HG03575 (cell line): ENCODE data around the gene SEMA5A.

Experiments
- ATAC-seq: cut with Tn5 transposase; IDR thresholded peaks from one replicate; pipeline ENCODE4 v1.9.1; 2021; ENCODE audit not compliant: unreplicated experiment, insufficient number of reproducible peaks, low FRiP score; ENCODE audit errors: extremely low read depth

Gene SEMA5A

DNA sequence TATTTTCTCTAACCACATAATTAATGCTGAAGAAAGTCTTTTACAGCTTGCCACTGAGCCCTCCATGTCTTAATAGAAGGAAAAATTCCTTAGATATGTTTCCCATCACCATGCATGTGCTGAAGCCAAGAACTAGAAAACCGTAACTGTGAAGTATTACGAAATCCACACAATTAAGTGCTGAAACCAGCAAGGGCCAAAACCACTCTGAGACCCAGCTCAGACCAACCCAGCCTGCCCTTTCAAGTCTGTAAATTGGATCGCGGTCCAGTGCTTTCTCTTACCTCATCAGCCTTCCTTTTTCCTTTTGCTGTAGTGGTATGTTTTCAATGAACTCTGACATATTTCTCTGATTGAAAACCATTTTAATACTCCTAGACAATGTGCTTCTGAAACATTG is 26.3 kb downstream of the SEMA5A start:
- ATAC-seq = no peak

DNA sequence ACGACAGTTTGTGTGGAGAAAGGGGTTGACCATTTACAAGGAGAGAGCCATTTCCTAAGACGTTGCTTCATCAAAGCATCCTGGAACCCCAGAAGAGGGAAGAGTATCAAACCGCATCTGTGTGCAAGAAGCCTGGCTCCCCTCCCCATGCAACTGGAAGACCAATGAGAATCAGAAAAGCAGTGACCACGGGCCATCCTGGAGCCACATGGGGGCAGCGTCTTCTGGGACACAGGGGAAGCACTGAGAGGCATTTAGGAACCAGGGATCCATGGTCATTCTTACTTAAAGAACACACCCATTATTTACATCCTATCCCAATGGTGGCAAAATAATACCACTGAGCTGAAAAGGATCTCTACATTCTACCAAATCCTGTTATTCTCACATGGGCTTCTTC is 29.3 kb downstream of the SEMA5A start:
- ATAC-seq = no peak

DNA sequence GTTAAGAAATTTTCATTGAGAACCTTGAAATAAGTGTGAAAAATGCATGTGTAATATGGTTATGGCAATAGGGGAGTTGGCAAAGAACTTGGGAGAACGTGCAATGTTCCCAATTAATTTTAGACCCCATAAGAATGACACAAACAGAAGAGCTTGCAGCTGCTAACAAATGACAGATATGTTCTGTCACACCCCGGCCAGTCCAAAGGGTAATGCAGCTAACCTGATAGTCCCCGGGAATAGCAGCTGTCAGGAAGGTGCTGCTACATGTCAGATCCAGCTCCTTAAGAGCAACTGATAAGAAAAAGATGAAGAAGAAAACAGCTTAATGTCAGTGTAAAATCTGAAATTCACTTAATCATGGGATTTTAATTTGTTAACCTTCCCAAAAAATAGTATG is 30.4 kb downstream of the SEMA5A start:
- no peak for ATAC-seq

DNA sequence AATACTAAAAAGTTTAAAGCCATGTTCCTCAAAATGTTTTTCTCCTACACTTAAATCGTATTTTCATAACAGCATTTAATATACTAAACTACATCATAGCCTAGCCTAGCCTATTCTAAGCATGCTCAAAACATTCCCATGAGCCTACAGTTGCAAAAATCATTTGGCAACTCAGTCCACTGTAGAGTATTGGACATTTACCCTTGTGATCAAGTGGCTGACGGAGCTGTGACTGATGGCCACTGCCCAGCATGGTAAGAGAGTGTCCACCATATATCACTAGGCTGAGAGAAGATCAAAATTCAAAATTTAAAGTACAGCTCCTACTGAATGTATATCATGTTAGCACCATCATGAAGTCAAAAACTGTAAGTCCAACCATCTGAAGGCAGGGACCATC is 30.9 kb downstream of the SEMA5A start:
- no peak for ATAC-seq

DNA sequence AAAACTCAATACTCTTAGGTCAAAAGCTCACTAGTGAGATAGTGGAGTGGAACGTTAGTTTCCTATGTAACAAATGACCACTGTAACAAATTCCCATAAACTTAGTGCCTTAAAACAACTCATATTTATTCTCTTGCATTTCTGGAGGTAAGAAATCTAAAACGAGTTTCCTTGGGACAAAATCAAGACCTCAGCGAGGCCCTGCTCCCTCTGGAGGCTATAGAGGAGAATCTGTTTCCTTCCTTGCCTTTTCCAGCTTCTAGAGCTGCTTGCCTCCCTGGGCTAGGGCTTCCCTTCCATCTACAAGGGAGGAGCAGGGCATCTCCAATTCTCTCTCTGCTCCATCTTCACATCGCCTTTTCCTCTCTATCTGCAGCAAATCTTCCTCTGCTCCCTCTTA is 32.0 kb downstream of the SEMA5A start:
- ATAC-seq = no peak

DNA sequence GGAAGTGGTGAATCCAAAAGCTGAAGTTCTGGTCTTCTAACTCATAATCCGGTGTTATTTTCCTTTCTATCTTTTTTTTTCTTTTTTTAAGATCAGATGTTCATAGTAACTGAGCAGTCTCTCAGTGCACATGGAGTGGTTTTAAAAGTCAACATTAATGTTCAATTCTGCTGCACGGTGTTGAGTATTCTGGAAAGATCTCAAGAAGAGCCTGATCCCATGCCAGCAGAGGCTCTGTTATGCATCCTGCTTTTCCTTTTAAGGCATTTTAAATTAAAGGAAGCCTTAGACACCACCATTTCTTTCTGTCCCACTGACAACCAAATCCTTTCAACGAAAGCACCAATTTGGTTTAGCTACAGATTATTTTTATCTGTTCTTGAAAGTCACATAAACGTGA is 33.4 kb downstream of the SEMA5A start:
- no peak for ATAC-seq

DNA sequence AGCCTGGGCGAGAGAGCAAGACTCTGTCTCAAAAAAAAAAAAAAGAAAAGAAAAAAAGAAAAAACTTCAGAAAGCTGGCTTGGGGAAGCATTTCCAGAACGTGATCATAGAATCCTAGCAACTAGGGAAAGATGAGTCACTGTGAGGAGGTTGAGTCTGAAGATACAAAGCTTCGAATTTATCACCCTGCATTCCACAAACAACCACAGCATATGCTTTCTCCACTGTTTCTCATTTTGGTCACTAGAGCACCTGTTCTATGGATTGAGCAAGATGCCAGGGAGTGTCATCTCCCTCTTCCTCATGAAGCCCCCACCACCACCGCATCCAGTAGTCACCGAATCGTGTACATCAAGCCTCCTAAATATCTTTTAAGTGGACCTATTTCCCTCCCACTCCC is 37.9 kb downstream of the SEMA5A start:
- no peak for ATAC-seq

DNA sequence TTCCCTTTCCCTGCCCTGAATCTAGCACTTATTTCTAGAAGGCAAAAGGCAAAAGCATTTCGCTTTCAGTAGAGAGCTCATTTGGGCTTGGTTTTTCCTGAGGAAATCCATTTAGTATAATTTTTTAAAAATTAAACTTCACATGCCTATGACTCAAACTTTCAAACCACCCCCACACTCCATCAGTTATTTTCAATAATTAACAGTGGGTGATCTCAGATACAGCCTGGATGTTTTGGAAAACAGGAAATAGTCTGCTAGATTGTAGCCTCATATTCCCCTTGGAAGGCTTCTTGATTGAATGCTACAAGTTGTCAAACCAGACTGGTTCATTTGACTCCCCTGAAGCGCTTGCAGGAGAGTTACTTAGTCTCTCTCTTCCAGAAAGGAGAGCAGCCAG is 40.6 kb downstream of the SEMA5A start:
- no peak for ATAC-seq

DNA sequence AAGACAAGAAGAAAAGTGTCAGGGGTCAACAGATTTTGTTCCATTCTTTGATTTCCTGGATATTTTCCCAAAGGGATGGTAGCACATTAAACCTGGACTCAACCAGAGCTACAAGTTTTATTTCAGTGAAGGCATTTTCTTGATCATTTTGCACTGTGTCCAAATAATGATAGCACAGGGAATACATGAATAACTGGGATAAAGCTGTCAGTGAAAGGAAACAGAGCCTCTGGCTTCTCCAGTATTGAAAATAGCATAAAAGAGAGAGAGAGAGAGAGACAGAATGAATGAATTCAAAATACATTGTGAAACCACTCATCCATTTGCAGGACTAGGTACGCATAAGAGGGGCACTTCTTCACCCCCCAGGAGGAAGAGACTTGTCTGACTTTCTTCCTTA is 43.0 kb downstream of the SEMA5A start:
- ATAC-seq = no peak

DNA sequence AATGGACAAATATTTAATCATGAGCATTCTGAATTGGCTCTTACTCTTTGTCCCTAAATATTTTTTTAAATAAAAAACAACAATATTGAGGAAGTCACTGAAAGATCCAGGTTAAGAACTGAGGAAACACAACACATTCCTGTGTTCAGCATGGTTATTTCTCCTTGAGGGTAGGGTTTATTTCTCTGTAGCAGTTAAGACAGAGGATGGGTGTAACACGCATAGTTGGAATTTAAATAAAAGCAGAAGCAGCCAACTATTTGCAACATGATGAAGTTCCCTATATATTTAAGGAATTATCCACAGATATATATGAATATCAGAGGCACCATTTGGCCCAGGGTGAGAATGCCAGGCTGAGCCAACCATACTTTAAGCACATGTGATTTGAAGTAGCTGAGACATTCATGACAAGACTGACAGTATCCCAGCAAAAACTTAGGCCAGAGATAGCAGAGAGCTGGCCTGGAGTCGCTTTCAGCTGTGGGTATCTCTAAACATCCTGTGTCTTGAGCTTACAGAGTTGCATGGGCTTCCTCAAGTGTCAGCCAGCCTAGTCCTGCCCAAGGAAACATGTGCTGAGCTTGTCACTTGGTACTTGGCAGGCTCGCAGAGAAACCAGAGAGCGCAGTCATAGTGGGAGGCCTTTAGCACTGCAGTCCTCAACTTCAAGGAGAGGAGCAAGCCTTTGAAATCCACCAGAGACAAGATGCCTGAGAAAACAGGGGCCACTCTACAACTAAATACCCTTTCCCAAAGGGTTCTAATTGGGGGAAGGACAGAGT is 43.6 kb downstream of the SEMA5A start:
- no peak for ATAC-seq

DNA sequence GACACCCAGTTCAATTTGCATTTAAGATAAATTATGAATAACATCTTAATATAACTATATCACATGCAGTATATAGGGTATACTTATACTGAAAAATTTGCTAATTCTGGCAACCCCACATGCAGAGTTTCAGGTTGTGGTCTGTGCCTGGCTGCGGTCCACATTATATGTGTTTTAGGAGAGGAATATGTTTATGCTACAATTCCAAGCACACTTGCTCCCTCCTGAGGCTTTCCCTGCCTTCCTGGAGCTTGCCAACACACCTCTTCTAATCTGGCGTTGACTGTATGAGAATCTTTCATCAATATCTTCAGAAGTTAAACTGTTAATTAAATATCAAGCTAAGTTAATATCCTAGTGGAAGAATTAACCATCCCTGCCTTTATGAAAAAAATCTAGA is 45.2 kb downstream of the SEMA5A start:
- ATAC-seq = no peak

DNA sequence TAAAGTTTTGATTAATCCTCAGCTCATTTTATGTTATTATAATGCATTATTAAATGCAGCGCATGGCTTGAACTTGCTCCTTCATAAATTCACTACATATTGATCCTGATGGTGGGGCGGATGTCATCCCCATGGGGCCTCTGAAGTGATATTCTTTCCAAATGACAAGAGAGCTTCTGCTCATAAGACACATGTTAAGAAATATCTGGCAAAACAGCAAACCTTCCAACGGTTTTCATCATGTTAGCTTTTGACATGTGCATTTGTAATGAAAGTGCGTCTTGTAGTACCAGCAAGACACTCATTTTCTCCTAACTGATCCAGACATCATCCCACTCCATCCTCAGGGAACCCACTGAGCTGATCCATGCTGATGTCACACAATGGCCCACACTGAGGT is 45.7 kb downstream of the SEMA5A start:
- ATAC-seq = no peak

DNA sequence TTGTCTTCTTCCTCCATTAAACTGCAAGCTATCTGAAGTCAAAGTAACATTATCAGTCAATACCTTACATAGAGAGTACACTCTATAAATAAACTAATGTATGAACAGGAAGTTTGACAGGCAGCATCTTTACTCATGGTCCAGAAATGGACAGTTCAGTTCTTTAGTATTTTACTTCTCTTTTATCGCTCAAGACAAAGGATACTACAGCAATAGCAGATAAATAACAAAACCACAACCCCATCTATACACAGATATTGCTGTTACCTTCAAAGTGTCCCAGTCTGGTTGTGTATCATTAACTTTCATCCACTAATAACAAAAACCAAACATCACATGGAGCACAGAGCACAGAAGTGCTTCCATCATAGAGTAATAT is 46.4 kb downstream of the SEMA5A start:
- peak; percentile 54 for ATAC-seq

DNA sequence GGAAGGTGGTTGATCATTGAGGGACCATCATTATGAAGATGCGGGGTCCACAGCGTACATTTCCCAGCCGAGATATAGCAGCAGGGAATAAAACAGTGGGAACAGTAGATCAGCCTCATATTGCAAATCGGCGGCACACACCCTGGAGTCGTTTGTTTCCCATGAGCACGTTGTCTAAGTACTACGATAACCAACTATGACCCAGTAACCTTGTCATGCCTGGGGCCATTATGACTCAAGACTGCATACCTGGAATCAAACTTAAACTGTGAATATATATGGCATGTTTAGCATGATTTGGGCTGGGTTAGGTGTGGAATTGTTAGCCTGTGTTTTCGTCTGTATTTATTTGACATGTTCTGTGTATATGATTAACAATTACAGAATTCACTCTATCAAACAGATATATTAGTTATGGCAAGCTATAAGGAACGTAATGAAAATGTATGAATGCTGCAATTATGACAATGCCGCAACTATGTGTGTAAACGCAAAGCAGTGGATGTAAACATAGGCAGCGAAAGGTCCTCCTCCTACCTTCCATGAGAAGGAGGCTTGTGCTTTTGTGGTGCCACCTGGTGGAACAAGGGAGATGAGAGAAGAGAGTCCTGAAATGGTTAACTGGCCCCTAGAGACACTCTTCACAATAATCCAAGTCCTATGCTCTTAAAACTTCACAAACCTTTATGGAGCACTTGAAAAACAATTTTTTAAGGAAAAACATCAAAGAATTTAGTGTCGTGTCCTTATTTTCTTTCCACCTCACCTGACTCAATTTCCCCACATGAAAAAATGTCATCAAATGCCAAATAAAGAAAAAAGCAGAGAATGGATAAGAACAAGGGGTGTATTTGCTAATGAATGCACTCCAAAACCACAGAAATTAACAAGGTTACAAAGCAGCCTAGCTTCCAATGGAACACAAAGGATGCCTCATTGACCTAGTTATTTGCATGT is 47.1 kb downstream of the SEMA5A start:
- ATAC-seq = no peak

DNA sequence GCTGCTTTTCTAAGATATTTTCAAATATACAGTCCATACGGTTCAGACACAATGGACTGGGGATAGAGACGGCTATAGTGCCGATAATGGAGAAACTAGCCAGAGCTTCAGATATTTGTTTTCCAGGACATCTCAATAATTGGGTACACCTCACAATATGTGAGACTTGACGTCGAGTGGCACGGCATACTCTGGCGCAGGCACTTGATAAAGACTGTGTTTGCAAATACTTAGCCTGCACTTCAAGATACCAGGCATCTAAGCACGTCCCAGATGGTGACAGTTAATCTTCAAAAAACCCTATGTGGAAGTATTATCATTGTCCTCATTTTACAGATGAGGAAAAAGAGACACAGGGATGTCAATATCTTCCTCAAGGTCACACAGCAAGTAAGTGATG is 48.5 kb downstream of the SEMA5A start:
- no peak for ATAC-seq

DNA sequence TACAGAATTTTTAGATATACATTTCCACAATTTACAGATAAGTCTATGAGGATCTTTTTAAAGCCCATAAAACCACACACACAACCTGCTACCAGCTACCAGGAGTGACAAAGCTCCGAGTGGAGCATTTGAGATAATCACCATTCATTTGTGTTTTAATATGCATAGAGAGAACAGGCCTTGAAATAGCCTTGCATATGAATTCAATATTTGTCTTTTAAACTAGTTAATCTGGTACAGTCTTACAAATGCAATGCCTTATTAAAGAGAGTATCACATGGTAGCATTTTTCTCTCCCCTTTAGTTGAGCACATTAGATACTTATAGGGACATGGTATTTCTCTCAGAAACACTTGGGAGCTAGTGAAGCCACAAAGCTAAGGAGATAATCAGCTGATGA is 49.1 kb downstream of the SEMA5A start:
- no peak for ATAC-seq

DNA sequence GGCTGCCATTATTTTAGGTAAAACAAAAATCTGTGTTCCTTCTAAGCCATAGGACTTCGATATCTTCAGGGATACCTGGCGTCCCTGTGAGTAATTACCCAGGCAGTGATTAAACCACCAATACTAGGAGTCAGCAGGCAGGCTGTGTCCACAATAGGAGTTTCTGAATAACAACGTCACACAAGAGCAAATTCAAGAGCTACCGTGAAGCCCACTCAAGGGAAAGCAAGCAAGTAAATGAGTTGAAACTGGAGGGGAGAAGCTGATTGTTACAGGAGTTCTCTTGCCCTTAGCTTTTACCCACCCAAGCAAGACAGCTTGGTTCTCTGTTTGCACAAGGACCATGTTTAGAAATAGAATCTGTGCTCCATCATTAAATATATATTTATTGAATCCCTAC is 50.8 kb downstream of the SEMA5A start:
- no peak for ATAC-seq

DNA sequence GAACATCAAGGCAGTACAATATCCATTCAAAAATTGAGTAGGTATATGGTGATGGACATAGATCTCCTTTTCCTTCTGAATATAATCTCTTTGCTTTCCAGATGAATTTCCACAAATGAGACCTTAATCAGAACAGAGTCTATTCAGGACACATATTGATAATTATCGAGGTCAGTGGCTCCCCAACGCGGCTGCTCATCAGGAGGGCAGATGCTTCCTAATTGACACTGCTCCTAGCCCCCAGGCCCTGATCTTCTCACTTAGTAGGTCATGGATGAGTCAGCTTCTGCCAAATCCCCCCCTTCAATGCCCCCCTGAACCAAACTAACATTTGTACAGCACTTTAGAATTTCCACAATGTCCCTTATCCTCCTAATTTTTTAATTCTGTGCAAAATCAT is 51.6 kb downstream of the SEMA5A start:
- no peak for ATAC-seq

DNA sequence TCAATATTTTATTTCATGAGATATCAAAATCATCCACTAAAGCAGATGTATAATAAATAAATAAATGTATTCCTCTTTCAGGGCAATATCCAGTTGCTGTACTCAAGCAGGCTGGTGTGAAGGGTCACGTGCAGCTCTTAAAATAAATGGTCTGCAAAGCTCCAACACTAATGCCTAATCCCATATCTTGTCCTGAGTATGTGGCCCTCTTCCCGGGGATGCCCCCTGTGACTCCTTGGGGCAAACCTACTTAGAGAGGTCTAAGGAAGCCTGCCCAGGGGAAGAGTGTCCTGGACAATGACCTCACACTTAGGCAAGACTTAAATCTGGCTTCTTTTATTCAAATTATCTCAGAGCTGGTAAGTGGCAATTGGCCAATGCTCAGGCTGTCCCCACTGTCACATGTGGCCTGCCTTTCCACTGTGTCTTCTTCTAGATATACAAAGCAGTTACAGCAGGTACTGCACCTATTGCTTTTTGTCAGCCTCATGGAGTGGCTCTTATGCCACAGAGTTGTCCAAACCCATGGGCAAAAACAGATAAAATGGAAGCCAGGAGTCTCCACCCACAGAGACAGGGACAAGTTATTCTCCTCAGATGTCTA is 55.3 kb downstream of the SEMA5A start:
- no peak for ATAC-seq

DNA sequence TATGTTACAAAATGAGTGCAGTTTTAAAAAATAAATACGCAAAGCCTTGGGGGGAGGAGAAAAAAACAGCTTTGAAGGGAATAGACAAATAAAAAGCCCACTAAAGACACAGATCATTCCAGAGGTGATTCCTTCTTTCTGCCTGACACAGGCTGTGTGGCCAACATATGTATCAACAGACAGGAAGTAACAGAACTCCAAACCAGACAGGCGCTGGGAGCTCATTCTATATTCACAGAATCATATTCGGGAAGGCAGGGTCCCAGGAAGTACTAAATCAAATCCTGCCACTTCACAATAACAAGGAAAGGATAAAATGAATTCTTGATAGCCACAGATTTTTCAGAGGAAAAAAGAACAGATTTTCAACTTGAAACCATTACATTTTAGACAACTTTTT is 62.1 kb downstream of the SEMA5A start:
- no peak for ATAC-seq
